Heart left ventricle (tissue), 16 donors: Measurements from ENCODE around the gene INF2. TPM values are rescaled to one million over a fixed set of nuclear protein-coding genes. Genes with fewer than 3 reads are reported as not detected.

Experiments used
- ATAC-seq, 4 donors: fragments of 200-7000 bp; cut with Tn5 transposase; one replicate each; pipeline ENCODE4 v1.9.1; 2020 to 2022; ENCODE audit warnings: moderate library complexity in 4 of 4, mild to moderate bottlenecking in 3 of 4, moderate number of reproducible peaks in 1 of 4
- DNase-seq, 5 donors: peaks; one replicate each; pipeline ENCODE4 v3.0.0-alpha.2; 2020
- H3K27ac ChIP-seq, 12 donors: fragments of 200-600 bp; sonication (generic) in 4 of 12; one replicate each; pipeline versions ENCODE4 v1.5.0 to v1.8.0; 2016 to 2022; ENCODE audit warnings: mild to moderate bottlenecking in 2 of 12
- H3K27me3 ChIP-seq, 9 donors: fragments of 200-600 bp; sonication (generic) in 2 of 9; one replicate each; pipeline versions ENCODE4 v1.5.1 to v1.8.0; 2016 to 2022; ENCODE audit warnings: mild to moderate bottlenecking in 3 of 9
- H3K36me3 ChIP-seq, 9 donors: fragments of 200-600 bp; sonication (generic) in 2 of 9; one replicate each; pipeline versions ENCODE4 v1.5.0 to v1.8.0; 2018 to 2022; ENCODE audit warnings: mild to moderate bottlenecking in 2 of 9
- H3K4me1 ChIP-seq, 12 donors: fragments of 200-600 bp; sonication (generic) in 4 of 12; one replicate each; pipeline versions ENCODE4 v1.5.0 to v1.8.0; 2016 to 2022; ENCODE audit warnings: mild to moderate bottlenecking in 3 of 12
- H3K4me3 ChIP-seq, 12 donors: fragments of 200-600 bp; sonication (generic) in 4 of 12; one replicate each; pipeline versions ENCODE4 v1.5.0 to v1.8.0; 2017 to 2022; ENCODE audit warnings: mild to moderate bottlenecking in 9 of 12, moderate library complexity in 4 of 12
- H3K9me3 ChIP-seq, 12 donors: fragments of 200-600 bp; sonication (generic) in 4 of 12; one replicate each; pipeline versions ENCODE4 v1.5.0 to v1.8.0; 2016 to 2022; ENCODE audit warnings: mild to moderate bottlenecking in 1 of 12
- CTCF ChIP-seq, 12 donors: fragments of 200-600 bp; sonication (generic) in 4 of 12; IDR thresholded peaks; one replicate each; pipeline versions ENCODE4 v1.5.0 to v1.8.0; 2018 to 2022; ENCODE audit warnings: antibody characterized with exemption in 12 of 12, mild to moderate bottlenecking in 5 of 12
- POLR2A ChIP-seq, 2 donors: fragments of 450-650 bp; IDR thresholded peaks; one replicate each; pipeline ENCODE4 v1.6.1; 2017; ENCODE audit warnings: antibody characterized with exemption in 2 of 2, mild to moderate bottlenecking in 2 of 2, moderate library complexity in 2 of 2
- WGBS, 4 donors: extraction: QIAGEN DNeasy Blood & Tissue Kit in 2 of 4; methylation state at CpG; one replicate each; pipeline versions ENCODE4 v1.1.5 to v1.1.7; 2013 to 2018; 5-methylcytosine and 5-hydroxymethylcytosine counted together
- intact Hi-C, 10 donors: fragments of 100-400 bp; cut with DNase I; formaldehyde crosslinking; loops; one replicate each; pipeline versions ENCODE4 v1.11.1 to v1.14.2; 2022
- polyA plus RNA-seq, 2 donors: library from polyadenylated mRNA; stranded (reverse); fragments of 200-250 nt; gene quantifications; one replicate each; pipeline ENCODE4 v1.2.3, GENCODE V29; 2013
- total RNA-seq, 9 donors: library from RNA; depleted of rRNA in 2 of 9; stranded (reverse); fragments of >200 nt in 2 of 9; fragmentation: NEBNext Ultra II Directional in 3 of 9; extraction: Animal tissue kit (Norgen Biotek cat#: 25700) in 3 of 9; gene quantifications; one replicate each; pipeline versions ENCODE4 v1.1.0 to v1.2.4, GENCODE V29; 2016 to 2023
- donor health status: ischemic (EF 13 %, LVEDD 7.1; RV severe dilation, severe dysfunction).
- donor health status: healthy with polysubstance abuse.
- donor health status: DM: no; HTN: yes; CAD: no.
- donor health status: DM: no; HTN: no; CAD: no.
- donor health status: ischemic (EF 25% LVEDD 6.9; RV normal size, moderate dysfunction).
- donor health status: ischemic (EF 25% LVEDD 5.7; RV mildly dilated, moderate dysfunction).
- donor health status: healthy.
- donor health status: DM: yes; HTN: yes; CAD: no.
- donor health status: ischemic (EF 35%, LVEDD 5.7; RV mildly dilated, moderate dysfunction).
- donor health status: nonischemic (EF 11% LVEDD 7.7; RV severe dilation, severe dysfunction).
- donor health status: DM: yes; HTN: yes; CAD: no.
- donor health status: PGD.
- donor health status: ischemic (EF 29% LVEDD 5.4; RV normal size, mild dysfunction).
- donor health status: nonischemic (EF 23%, LVEDD 6.1; RV moderate dilation, normal function).

Gene INF2
- total and polyA plus RNA-seq, 11 donors: 26.0 to 58.9 (median 28.8) TPM

- ATAC-seq: no peak
- 91 to 93% (median 92%) methylated on average over 39 to 46 of the region's 46 CpGs for WGBS, 4 donors
- no peak for TF ChIP-seq POLR2A (IDR thresholded peaks at IDR 0.05)
- no peak for TF ChIP-seq CTCF (IDR thresholded peaks at IDR 0.05)
- Histone ChIP-seq H3K4me3 (no peak overlapping the region), H3K9me3 (no peaks in the 10 kb centered on the region), H3K36me3 (peaks cover 0 to 60% (median 41%) of the 10 kb centered on the region in 9 donors), H3K27me3 (no peaks in the 10 kb centered on the region), H3K4me1 (peaks cover 15 to 56% (median 43%) of the 10 kb centered on the region in 12 donors), H3K27ac (peak overlapping the region in 4 of 12 donors; percentile 0 to 83 (median 76))
- DNase-seq: no peak
- intact Hi-C loops: no loop called here
Observed at GRCh38 chr14:104701383-104702076, 12.1 kb downstream of the INF2 start.

- WGBS, 4 donors: 71 to 84% (median 78%) methylated on average over 11 to 12 of the region's 12 CpGs
- H3K9me3 ChIP-seq: no peaks in the 10 kb centered on the region
- no peak for ATAC-seq
- H3K4me3 ChIP-seq: no peak overlapping the region
- TF ChIP-seq CTCF (IDR thresholded peaks at IDR 0.05): no peak
- TF ChIP-seq POLR2A (IDR thresholded peaks at IDR 0.05): no peak
- H3K36me3 ChIP-seq: peaks cover 0 to 58% (median 41%) of the 10 kb centered on the region in 9 donors
- H3K27ac ChIP-seq: peak overlapping the region in 3 of 12 donors; percentile 0 to 82 (median 71)
- DNase-seq: no peak
- no peaks in the 10 kb centered on the region for H3K27me3 ChIP-seq
- intact Hi-C loops: no loop called here
- peaks cover 14 to 56% (median 37%) of the 10 kb centered on the region in 12 donors for H3K4me1 ChIP-seq
Observed at GRCh38 chr14:104702106-104702505, 12.7 kb downstream of the INF2 start.

- intact Hi-C loops: no loop called here
- ATAC-seq (no peak), DNase-seq (no peak)
- Histone ChIP-seq H3K36me3 (peaks cover 0 to 58% (median 41%) of the 10 kb centered on the region in 9 donors), H3K9me3 (no peaks in the 10 kb centered on the region), H3K4me1 (peaks cover 8 to 51% (median 31%) of the 10 kb centered on the region in 12 donors), H3K27ac (no peak overlapping the region), H3K4me3 (no peak overlapping the region), H3K27me3 (no peaks in the 10 kb centered on the region)
- 78 to 100% (median 83%) methylated on average over 3 to 4 of the region's 4 CpGs for WGBS, 4 donors
- TF ChIP-seq CTCF (IDR thresholded peaks at IDR 0.05) (no peak), POLR2A (IDR thresholded peaks at IDR 0.05) (no peak)
Observed at GRCh38 chr14:104702673-104703072, 13.3 kb downstream of the INF2 start.

GRCh38 chr14:104703269-104703668 lies 13.9 kb downstream of the INF2 start:
- no peaks in the 10 kb centered on the region for H3K9me3 ChIP-seq
- no peak for TF ChIP-seq POLR2A (IDR thresholded peaks at IDR 0.05)
- TF ChIP-seq CTCF (IDR thresholded peaks at IDR 0.05): no peak
- intact Hi-C loops: no loop called here
- ATAC-seq (no peak), DNase-seq (no peak)
- no peak overlapping the region for H3K4me3 ChIP-seq
- H3K4me1 ChIP-seq: peaks cover 8 to 49% (median 26%) of the 10 kb centered on the region in 12 donors
- peaks cover 0 to 58% (median 41%) of the 10 kb centered on the region in 9 donors for H3K36me3 ChIP-seq
- no peak overlapping the region for H3K27ac ChIP-seq
- no peaks in the 10 kb centered on the region for H3K27me3 ChIP-seq
- WGBS, 4 donors: 93 to 97% (median 95%) methylated on average over 28 of the region's 28 CpGs
